K562 (cell line): Measurements from ENCODE around the gene SLK. TPM values are rescaled to one million over a fixed set of nuclear protein-coding genes. Genes with fewer than 3 reads are reported as not detected.

ENCODE experiments used
- ATAC-seq: fragments of 200-7000 bp; cut with Tn5 transposase; 3 replicates; pipeline ENCODE4 v1.9.1; 2020; ENCODE audit warnings: moderate library complexity
- BruUV-seq: library from RNA; stranded (reverse); fragments of 400-500 nt; replicated peaks from 2 replicates; lab custom pipeline; 2021; lab: Mats Ljungman, UMichigan
- CTCF ChIA-PET: fragments of 300-600 bp; formaldehyde crosslinking; extraction: SDS; loops from one replicate; lab custom pipeline; 2021; ENCODE audit warnings: low intra/inter-chr PET ratio; lab: Yijun Ruan, JAX
- POLR2A ChIA-PET: fragments of 300-600, 350-650 bp; sonication (Branson Sonifier 250); formaldehyde crosslinking; extraction: SDS; loops from one replicate; lab custom pipeline; 2021; ENCODE audit warnings: antibody characterized with exemption, inconsistent platforms; lab: Yijun Ruan, JAX
- DNase-seq, 4 experiments: peaks; one replicate each; pipeline versions ENCODE4 v3.0.0 to v3.0.0-alpha.2; 2011 to 2018; ENCODE audit warnings: low spot score in 3 of 4, mixed read lengths in 3 of 4; ENCODE audit errors: extremely low read depth in 1 of 4
- FAIRE-seq: peaks from 2 replicates; lab custom pipeline; 2011; peaks lifted over from hg19 to GRCh38; lab: Jason Lieb, UNC
- H2AFZ ChIP-seq: 2 replicates; pipeline ENCODE4 v1.6.0; 2011; ENCODE audit warnings: low read depth, low read length, control low read depth, inconsistent platforms
- H3K27ac ChIP-seq: fragments of 200-600 bp; 3 replicates; pipeline ENCODE4 v1.8.0; 2011; ENCODE audit warnings: low read depth, mild to moderate bottlenecking, control low read depth, inconsistent platforms, low read length, moderate library complexity, mixed read lengths; ENCODE audit errors: extremely low read depth
- H3K27me3 ChIP-seq, 2 experiments: fragments of 300-600 bp in 1 of 2; 2 replicates in 1 of 2; 3 replicates in 1 of 2; pipeline versions ENCODE4 v1.6.0 to v1.8.0; 2011; ENCODE audit warnings: inconsistent platforms in 2 of 2, low read length in 2 of 2, mild to moderate bottlenecking in 1 of 2, mixed read lengths in 1 of 2, moderate library complexity in 1 of 2; ENCODE audit not compliant: control insufficient read depth in 2 of 2, insufficient read depth in 2 of 2
- H3K36me3 ChIP-seq: fragments of 300-600 bp; 3 replicates; pipeline ENCODE4 v1.8.0; 2011; ENCODE audit warnings: mild to moderate bottlenecking, low read length, inconsistent platforms; ENCODE audit not compliant: control insufficient read depth, insufficient read depth
- H3K4me1 ChIP-seq, 2 experiments: fragments of 200-600 bp in 1 of 2; replicated peaks in 1 of 2; 2 replicates in 1 of 2; 3 replicates in 1 of 2; pipeline versions ENCODE4 v1.5.1 to v1.8.0; 2011; ENCODE audit warnings: inconsistent platforms in 2 of 2, low read length in 2 of 2, mild to moderate bottlenecking in 1 of 2, mixed read lengths in 1 of 2, moderate library complexity in 1 of 2; ENCODE audit not compliant: control insufficient read depth in 2 of 2, insufficient read depth in 2 of 2
- H3K4me2 ChIP-seq: 2 replicates; pipeline ENCODE4 v1.6.1; 2011; ENCODE audit warnings: low read length, control low read depth, inconsistent platforms, mixed read lengths; ENCODE audit not compliant: insufficient read depth
- H3K4me3 ChIP-seq: fragments of 200-600 bp; sonication (generic), shearing (Covaris generic); 2 replicates; pipeline ENCODE4 v1.5.1; 2016; ENCODE audit warnings: control low read depth, inconsistent platforms
- H3K79me2 ChIP-seq: fragments of 200-600 bp; 3 replicates; pipeline ENCODE4 v1.8.0; 2011; ENCODE audit warnings: low read length, inconsistent platforms; ENCODE audit not compliant: control insufficient read depth, insufficient read depth
- H3K9ac ChIP-seq, 2 experiments: 2 replicates each; pipeline versions ENCODE4 v1.6.0 to v1.6.1; 2011; ENCODE audit warnings: low read depth in 2 of 2, low read length in 2 of 2, control low read depth in 1 of 2, inconsistent platforms in 1 of 2, mild to moderate bottlenecking in 1 of 2, mixed read lengths in 1 of 2; ENCODE audit not compliant: insufficient read depth in 1 of 2
- H3K9me1 ChIP-seq: one replicate; pipeline ENCODE4 v1.6.0; 2011; ENCODE audit warnings: inconsistent platforms, mild to moderate bottlenecking, low read length, moderate library complexity; ENCODE audit not compliant: control insufficient read depth, insufficient read depth
- H3K9me3 ChIP-seq: replicated peaks from 2 replicates; pipeline ENCODE4 v1.5.1; 2011; ENCODE audit warnings: low read depth, low read length, inconsistent platforms; ENCODE audit not compliant: control insufficient read depth, insufficient read depth
- H4K20me1 ChIP-seq: replicated peaks from 2 replicates; pipeline ENCODE4 v1.6.1; 2011; ENCODE audit warnings: low read length, inconsistent platforms, mixed read lengths; ENCODE audit not compliant: control insufficient read depth, insufficient read depth
- ADNP ChIP-seq: fragments of 200-800 bp; sonication (Bioruptor generic); IDR thresholded peaks from 2 replicates; pipeline ENCODE4 v1.6.1; 2016; ENCODE audit warnings: missing genetic modification characterization, missing compliant biosample characterization
- BDP1 ChIP-seq: IDR thresholded peaks from 3 replicates; pipeline ENCODE4 v1.6.1; 2011; ENCODE audit not compliant: insufficient read length, insufficient read depth
- CBFA2T2 ChIP-seq: fragments of 450-650 bp; conservative IDR thresholded peaks from 2 replicates; pipeline ENCODE4 v1.6.1; 2017; ENCODE audit warnings: mild to moderate bottlenecking
- JUNB ChIP-seq: fragments of 450-650 bp; formaldehyde crosslinking; conservative IDR thresholded peaks from 2 replicates; pipeline ENCODE4 v1.4.0; 2020; ENCODE audit warnings: mild to moderate bottlenecking
- KAT2B ChIP-seq: IDR thresholded peaks from one replicate; pipeline ENCODE4 v1.6.1; 2012; ENCODE audit warnings: low read depth, mild to moderate bottlenecking, control low read depth, inconsistent platforms, low read length, moderate library complexity
- MAFG ChIP-seq: fragments of 450-650 bp; conservative IDR thresholded peaks from 2 replicates; pipeline ENCODE4 v1.6.1; 2016; ENCODE audit warnings: missing genetic modification characterization, missing compliant biosample characterization
- MBD2 ChIP-seq: sonication (generic); IDR thresholded peaks from 2 replicates; pipeline ENCODE4 v1.6.1; 2016; ENCODE audit warnings: low read depth, borderline replicate concordance
- MCM3 ChIP-seq: fragments of 450-650 bp; IDR thresholded peaks from 2 replicates; pipeline ENCODE4 v1.6.1; 2016
- MECOM ChIP-seq: fragments of 250-450 bp; sonication (Bioruptor Pico); IDR thresholded peaks from 2 replicates; pipeline ENCODE4 v1.8.0; 2022; ENCODE audit warnings: inconsistent platforms
- MXI1 ChIP-seq: IDR thresholded peaks from 2 replicates; pipeline ENCODE4 v1.6.1; 2011; ENCODE audit warnings: low read depth, mild to moderate bottlenecking, improper control_type of control experiment, low read length
- NFE2L1 ChIP-seq: fragments of 450-650 bp; IDR thresholded peaks from 2 replicates; pipeline ENCODE4 v1.6.1; 2016; ENCODE audit warnings: missing genetic modification characterization, low read depth, mild to moderate bottlenecking, missing compliant biosample characterization, moderate library complexity, borderline replicate concordance
- POU5F1 ChIP-seq: fragments of 150-350 bp; IDR thresholded peaks from 2 replicates; pipeline ENCODE4 v1.6.1; 2014; ENCODE audit warnings: borderline replicate concordance, low read length, low read depth, mild to moderate bottlenecking; ENCODE audit not compliant: partially characterized antibody
- RBFOX2 ChIP-seq: fragments of 200-400 bp; formaldehyde crosslinking; IDR thresholded peaks from 2 replicates; pipeline ENCODE4 v1.6.1; 2017; ENCODE audit warnings: low read depth, mild to moderate bottlenecking, low read length, moderate library complexity
- SMAD3 ChIP-seq: fragments of 450-650 bp; formaldehyde crosslinking; conservative IDR thresholded peaks from 2 replicates; pipeline ENCODE4 v1.4.0; 2020; ENCODE audit warnings: mild to moderate bottlenecking
- SMARCC2 ChIP-seq: fragments of 450-650 bp; IDR thresholded peaks from 2 replicates; pipeline ENCODE4 v1.6.1; 2017; ENCODE audit warnings: antibody characterized with exemption, moderate library complexity, mild to moderate bottlenecking, low read depth
- TCF7L2 ChIP-seq: fragments of 150-350 bp; IDR thresholded peaks from 2 replicates; pipeline ENCODE4 v1.6.1; 2016; ENCODE audit warnings: low read depth, mild to moderate bottlenecking, low read length, moderate library complexity
- ZNF133 ChIP-seq: fragments of 250-450 bp; sonication (Bioruptor Pico); IDR thresholded peaks from 2 replicates; pipeline ENCODE4 v1.4.0; 2020; ENCODE audit warnings: mild to moderate bottlenecking
- ZNF184 ChIP-seq: sonication (generic); formaldehyde crosslinking; IDR thresholded peaks from 2 replicates; pipeline ENCODE4 v1.5.0; 2020; ENCODE audit warnings: missing genetic modification reagents
- ZSCAN32 ChIP-seq: fragments of 450-650 bp; formaldehyde crosslinking; IDR thresholded peaks from 2 replicates; pipeline ENCODE4 v1.4.0; 2020; ENCODE audit warnings: mild to moderate bottlenecking, moderate library complexity
- WGBS: fragments of 100-300 bp; shearing (Covaris generic); methylation state at CpG from one replicate; pipeline ENCODE4 v1.1.6; 2016; ENCODE audit warnings: low coverage, mixed read lengths; ENCODE audit not compliant: insufficient coverage; ENCODE audit errors: missing lambda C conversion rate; 5-methylcytosine and 5-hydroxymethylcytosine counted together
- in situ Hi-C: fragments of 300-500 bp; cut with MboI; formaldehyde crosslinking; loops from 4 replicates; pipeline ENCODE4 v1.15.0; 2018; ENCODE audit warnings: inconsistent platforms, mixed read lengths
- intact Hi-C: fragments of 100-400 bp; cut with micrococcal nuclease; formaldehyde crosslinking; loops from 2 replicates; pipeline ENCODE4 v1.14.2; 2022
- polyA plus RNA-seq, 8 experiments: library from polyadenylated mRNA; depleted of rRNA in 4 of 8; stranded (reverse) in 5 of 8; unstranded in 3 of 8; fragments of >200 nt; fragmentation: Nextera tagmentation in 2 of 8; fragmentation: Illumina TruSeq in 1 of 8; extraction: Ambion mirVana in 2 of 8; extraction: Trizol in 1 of 8; gene quantifications; 2 replicates each; pipeline versions ENCODE4 v1.2.1 to v1.2.3, GENCODE V29; 2011 to 2014; ENCODE audit warnings: inconsistent platforms in 1 of 8, missing spikeins in 1 of 8
- total RNA-seq, 7 experiments: library from RNA; depleted of rRNA in 6 of 7; stranded (reverse); fragments of >200 nt in 6 of 7; fragmentation: Illumina TruSeq in 2 of 7; extraction: Trizol in 2 of 7; gene quantifications; 2 replicates each; pipeline versions ENCODE4 v1.2.1 to v1.2.3, GENCODE V29; 2011 to 2021; ENCODE audit warnings: low replicate concordance in 1 of 7
- TF ChIP-seq, protein P1 (sequence below), 3 experiments: fragments of 200-800 bp in 1 of 3; fragments of 250-450 bp in 1 of 3; fragments of 450-650 bp in 1 of 3; sonication (Bioruptor Pico) in 1 of 3; sonication (Bioruptor generic) in 1 of 3; formaldehyde crosslinking in 1 of 3; IDR thresholded peaks; 2 replicates each; pipeline versions ENCODE4 v1.6.1 to v1.8.0; 2016 to 2022; ENCODE audit warnings: mild to moderate bottlenecking in 2 of 3, missing genetic modification characterization in 2 of 3, missing compliant biosample characterization in 1 of 3, moderate library complexity in 1 of 3

SLK gene
- total and polyA plus RNA-seq, 9 of the 15 experiments (the other 6 are each of a cell fraction or from before 2014, with no cell fraction given) = 8.2 to 40.0 (median 23.4) TPM

DNA sequence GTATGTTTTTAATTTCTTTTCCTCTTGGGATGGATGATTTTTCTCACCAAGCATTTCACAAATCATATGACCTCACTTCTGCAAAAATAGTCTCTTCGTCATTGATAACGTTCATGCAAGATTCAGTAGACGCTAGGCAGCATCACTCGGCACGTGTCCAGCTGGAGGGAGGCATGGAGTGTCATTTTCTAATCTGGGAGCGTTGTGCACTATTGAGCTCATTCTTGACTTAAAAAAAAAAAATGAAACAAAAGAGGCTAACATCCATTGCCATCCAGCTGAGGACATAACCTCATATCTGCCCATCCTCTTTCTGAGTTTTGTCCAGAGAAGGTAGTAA, 62.6 kb downstream of the SLK start:
- no peaks in the 10 kb centered on the region for H3K9me3 ChIP-seq
- no peak overlapping the region for H2AFZ ChIP-seq
- no peak overlapping the region for H3K4me3 ChIP-seq
- CTCF ChIA-PET = no interaction called here
- no peak overlapping the region for H3K27ac ChIP-seq
- WGBS = 89% methylated on average over 6 of the region's 6 CpGs
- no peak for DNase-seq
- H3K4me2 ChIP-seq = no peak overlapping the region
- no peaks in the 10 kb centered on the region; the same call in 1 of the 2 replicates for H4K20me1 ChIP-seq
- FAIRE-seq = no peak
- peaks cover 43% of the 10 kb centered on the region; the same call in 2 of the 3 replicates for H3K36me3 ChIP-seq
- intact Hi-C loops (no loop called here), in situ Hi-C loops (no loop called here)
- BruUV-seq = no TSS peak
- POLR2A ChIA-PET = interaction anchor here (0.6 kb wide), 1 partner anchor 1740 kb away, joined by 3 read pairs; no protein-coding TSS in a partner anchor
- no peak overlapping the region for H3K9ac ChIP-seq
- H3K9me1 ChIP-seq = no peaks in the 10 kb centered on the region
- H3K4me1 ChIP-seq = no peaks in the 10 kb centered on the region; a peak in 1 of 5 replicates
- no peak for ATAC-seq
- H3K27me3 ChIP-seq = no peaks in the 10 kb centered on the region
- TF ChIP-seq BDP1 = no peak
- no peak for TF ChIP-seq ZSCAN32 (CRISPR knock-in tag)
- no peak for TF ChIP-seq MECOM
- TF ChIP-seq MXI1 = no peak
- TF ChIP-seq MAFG = no peak
- no peak for TF ChIP-seq POU5F1
- no peak for TF ChIP-seq ZNF184 (CRISPR knock-in tag)
- no peak for TF ChIP-seq NFE2L1 (tag)
- no peak for TF ChIP-seq ZNF133 (CRISPR knock-in tag)
- no peak for TF ChIP-seq MBD2
- TF ChIP-seq JUNB (CRISPR knock-in tag) = no peak
- TF ChIP-seq KAT2B = no peak
- no peak for TF ChIP-seq CBFA2T2
- no peak for TF ChIP-seq MCM3
- TF ChIP-seq ADNP (tag) = no peak
- TF ChIP-seq TCF7L2 = no peak
- TF ChIP-seq, protein P1, sequence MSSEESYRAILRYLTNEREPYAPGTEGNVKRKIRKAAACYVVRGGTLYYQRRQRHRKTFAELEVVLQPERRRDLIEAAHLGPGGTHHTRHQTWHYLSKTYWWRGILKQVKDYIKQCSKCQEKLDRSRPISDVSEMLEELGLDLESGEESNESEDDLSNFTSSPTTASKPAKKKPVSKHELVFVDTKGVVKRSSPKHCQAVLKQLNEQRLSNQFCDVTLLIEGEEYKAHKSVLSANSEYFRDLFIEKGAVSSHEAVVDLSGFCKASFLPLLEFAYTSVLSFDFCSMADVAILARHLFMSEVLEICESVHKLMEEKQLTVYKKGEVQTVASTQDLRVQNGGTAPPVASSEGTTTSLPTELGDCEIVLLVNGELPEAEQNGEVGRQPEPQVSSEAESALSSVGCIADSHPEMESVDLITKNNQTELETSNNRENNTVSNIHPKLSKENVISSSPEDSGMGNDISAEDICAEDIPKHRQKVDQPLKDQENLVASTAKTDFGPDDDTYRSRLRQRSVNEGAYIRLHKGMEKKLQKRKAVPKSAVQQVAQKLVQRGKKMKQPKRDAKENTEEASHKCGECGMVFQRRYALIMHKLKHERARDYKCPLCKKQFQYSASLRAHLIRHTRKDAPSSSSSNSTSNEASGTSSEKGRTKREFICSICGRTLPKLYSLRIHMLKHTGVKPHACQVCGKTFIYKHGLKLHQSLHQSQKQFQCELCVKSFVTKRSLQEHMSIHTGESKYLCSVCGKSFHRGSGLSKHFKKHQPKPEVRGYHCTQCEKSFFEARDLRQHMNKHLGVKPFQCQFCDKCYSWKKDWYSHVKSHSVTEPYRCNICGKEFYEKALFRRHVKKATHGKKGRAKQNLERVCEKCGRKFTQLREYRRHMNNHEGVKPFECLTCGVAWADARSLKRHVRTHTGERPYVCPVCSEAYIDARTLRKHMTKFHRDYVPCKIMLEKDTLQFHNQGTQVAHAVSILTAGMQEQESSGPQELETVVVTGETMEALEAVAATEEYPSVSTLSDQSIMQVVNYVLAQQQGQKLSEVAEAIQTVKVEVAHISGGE (CRISPR knock-in tag; IDR thresholded peaks at IDR 0.05) = no peak
- TF ChIP-seq SMAD3 (CRISPR knock-in tag) = no peak
- TF ChIP-seq SMARCC2 = no peak
- no peak for TF ChIP-seq RBFOX2
- no peaks in the 10 kb centered on the region for H3K79me2 ChIP-seq
